HG03066 (cell line): ENCODE data around the gene SYNPO2.
"Not testable (repeated sequence)": the region's sequence is repeated elsewhere in the genome, so short reads cannot be mapped to it uniquely, and the experiment has no call there.

Source experiments
- ATAC-seq: cut with Tn5 transposase; IDR thresholded peaks from one replicate; pipeline ENCODE4 v1.9.1; 2021; ENCODE audit warnings: low read depth; ENCODE audit not compliant: unreplicated experiment

The SYNPO2 gene

GRCh38 chr4:119048446-119048845 is 159.8 kb downstream of the SYNPO2 start:
- no peak for ATAC-seq

- ATAC-seq = no peak
These were observed 160.7 kb downstream of the SYNPO2 start for GRCh38 chr4:119049342-119049741.

DNA sequence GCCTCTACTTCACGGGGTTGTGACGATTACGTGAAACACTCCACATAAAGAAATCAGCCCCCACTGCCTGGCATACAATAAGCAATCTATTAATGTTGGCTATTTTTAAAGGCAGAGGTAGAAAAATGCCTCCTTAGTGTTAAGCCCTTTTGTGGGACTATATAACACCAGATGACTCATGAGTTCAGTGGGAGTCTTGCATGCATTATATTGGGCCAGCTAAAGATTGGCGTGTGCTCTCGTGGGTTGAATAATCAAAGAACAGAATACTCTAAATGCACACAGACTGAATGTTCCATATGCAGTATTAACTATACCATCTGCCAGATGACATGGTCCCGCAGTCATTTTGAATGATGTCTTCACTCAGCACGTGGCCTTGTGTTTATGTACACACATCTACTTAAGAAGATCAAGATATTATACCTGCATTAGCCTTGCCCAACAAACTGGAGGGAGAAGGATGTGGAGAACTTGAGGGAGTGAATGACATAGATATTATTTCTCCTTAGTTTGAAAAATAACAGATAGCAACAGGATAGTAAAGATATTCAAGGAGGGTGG is 162.0 kb downstream of the SYNPO2 start:
- ATAC-seq = no peak

DNA sequence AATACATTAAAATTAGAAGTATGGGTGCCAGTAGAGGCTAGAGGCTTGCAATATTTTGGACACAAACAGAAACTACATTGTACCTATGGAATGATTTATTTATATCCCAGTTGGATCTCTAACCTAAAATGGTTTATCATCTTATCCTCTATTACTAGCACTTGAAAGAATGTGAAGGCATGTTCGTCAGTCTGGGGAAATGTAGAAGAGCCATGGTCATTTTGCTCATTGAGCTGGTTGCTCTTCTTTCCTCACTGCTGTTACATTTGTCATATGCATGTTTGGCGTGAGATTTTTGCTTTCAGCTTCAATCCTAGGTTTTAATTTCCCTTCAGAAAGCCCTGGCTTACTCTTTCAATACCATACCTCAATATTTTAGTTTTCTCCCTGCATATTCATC is 164.6 kb downstream of the SYNPO2 start:
- ATAC-seq = no peak

- ATAC-seq = no peak
These were observed 165.3 kb downstream of the SYNPO2 start for GRCh38 chr4:119053997-119054396.

DNA sequence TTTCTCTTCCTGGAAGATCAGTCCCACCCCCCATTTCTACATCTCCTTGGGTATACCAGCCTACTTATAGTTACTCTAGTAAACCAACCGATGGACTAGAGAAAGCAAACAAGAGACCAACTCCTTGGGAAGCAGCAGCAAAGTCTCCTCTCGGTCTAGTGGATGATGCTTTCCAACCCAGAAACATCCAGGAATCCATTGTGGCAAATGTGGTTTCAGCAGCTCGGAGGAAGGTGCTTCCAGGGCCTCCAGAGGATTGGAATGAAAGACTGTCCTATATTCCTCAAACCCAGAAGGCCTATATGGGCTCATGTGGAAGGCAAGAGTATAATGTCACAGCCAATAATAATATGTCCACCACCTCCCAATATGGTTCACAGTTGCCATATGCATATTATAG is 168.8 kb downstream of the SYNPO2 start:
- no peak for ATAC-seq

DNA sequence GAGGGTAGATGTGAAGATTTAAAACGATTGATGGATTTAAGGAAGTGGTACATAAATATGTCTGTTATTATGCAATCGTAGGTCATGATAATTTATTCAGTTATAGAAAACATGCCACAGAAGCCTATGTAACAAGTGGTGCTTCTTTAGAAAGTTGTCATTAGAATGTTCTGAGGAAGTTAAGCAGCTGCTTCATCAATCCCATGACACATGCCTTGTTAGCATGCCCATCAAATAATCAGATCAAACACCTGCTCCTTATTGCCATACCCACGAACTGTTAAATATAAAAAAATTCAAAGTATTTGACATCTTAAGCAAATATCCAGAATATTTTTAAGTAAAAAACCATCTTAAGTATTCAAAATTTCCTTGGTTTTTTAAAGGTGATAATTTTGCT is 170.6 kb downstream of the SYNPO2 start:
- no peak for ATAC-seq

DNA sequence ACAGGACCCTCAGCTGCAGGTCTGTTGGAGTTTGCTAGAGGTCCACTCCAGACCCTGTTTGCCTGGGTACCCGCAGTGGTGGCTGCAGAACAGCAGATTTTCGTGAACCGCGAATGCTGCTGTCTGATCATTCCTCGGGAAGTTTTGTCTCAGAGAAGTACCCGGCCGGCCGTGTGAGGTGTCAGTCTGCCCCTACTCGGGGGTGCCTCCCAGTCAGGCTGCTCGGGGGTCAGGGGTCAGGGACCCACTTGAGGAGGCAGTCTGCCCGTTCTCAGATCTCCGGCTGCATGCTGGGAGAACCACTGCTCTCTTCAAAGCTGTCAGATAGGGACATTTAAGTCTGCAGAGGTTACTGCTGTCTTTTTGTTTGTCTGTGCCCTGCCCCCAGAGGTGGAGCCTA is 178.5 kb downstream of the SYNPO2 start:
- ATAC-seq = not testable (repeated sequence)

DNA sequence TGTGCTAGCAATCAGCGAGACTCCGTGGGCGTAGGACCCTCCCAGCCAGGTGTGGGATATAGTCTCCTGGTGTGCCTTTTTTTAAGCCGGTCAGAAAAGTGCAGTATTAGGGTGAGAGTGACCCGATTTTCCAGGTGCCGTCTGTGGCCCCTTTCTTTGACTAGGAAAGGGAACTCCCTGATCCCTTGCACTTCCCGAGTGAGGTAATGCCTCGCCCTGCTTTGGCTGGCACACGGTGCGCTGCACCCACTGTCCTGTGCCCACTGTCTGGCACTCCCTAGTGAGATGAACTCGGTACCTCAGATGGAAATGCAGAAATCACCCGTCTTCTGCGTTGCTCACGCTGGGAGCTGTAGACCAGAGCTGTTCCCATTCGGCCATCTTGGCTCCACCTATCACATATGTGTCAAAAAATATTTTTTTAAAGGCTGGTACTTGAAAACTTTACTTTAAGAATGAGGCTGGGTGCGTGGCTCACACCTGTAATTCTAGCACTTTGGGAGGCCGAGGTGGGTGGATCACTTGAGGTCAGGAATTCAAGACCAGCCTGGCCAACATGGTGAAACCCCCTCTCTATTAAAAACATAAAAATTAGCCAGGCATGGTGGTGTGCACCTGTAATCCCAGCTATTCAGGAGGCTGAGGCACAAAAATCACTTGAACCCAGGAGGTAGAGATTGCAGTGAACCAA is 179.2 kb downstream of the SYNPO2 start:
- not testable (repeated sequence) for ATAC-seq

- ATAC-seq = no peak
These were observed 179.9 kb downstream of the SYNPO2 start for GRCh38 chr4:119068529-119068962.

- no peak for ATAC-seq
These were observed 181.6 kb downstream of the SYNPO2 start for GRCh38 chr4:119070301-119070700.

GRCh38 chr4:119080721-119081541 is 192.3 kb downstream of the SYNPO2 start:
- ATAC-seq = no peak

DNA sequence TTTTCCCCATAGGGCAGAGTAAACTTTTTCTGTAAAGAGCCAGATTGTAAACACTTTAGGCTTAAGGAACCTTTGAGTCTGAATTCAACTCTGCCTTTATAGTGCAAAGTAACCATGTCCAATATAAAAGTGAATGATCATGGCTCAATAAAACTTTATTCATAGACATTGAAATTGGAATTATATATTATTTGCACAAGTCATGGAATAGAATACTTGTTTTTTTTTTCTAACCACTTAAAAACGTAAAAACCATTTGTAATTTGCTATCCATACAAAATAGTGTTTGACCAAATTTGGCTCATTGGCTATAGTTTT is 192.8 kb downstream of the SYNPO2 start:
- ATAC-seq = no peak

- no peak for ATAC-seq
These were observed 193.3 kb downstream of the SYNPO2 start for GRCh38 chr4:119081943-119082342.

- ATAC-seq = no peak
These were observed 194.0 kb downstream of the SYNPO2 start for GRCh38 chr4:119082661-119083060.

- no peak for ATAC-seq
These were observed 195.9 kb downstream of the SYNPO2 start for GRCh38 chr4:119084513-119084912.

DNA sequence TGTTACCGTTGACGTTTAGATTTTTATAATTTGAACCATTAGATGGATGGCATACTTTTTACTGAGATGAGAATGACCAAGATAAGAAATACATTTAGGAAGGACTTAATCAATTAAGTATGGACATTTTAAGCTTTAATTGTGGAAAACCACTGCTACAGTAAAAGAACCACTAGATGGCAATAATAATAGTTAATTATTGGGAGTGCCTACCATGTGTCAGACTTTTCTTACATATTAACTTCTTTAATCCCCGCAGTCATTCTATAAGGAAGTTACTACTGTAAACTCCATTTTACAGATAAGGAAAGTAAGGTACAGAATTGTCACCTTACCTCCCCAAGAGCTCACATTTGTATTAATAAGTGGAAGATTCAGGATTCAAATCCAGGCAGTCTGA is 198.5 kb downstream of the SYNPO2 start:
- ATAC-seq = no peak

GRCh38 chr4:119087656-119088055 is 199.0 kb downstream of the SYNPO2 start:
- ATAC-seq = no peak

GRCh38 chr4:119093042-119093827 is 204.6 kb downstream of the SYNPO2 start:
- ATAC-seq = no peak

DNA sequence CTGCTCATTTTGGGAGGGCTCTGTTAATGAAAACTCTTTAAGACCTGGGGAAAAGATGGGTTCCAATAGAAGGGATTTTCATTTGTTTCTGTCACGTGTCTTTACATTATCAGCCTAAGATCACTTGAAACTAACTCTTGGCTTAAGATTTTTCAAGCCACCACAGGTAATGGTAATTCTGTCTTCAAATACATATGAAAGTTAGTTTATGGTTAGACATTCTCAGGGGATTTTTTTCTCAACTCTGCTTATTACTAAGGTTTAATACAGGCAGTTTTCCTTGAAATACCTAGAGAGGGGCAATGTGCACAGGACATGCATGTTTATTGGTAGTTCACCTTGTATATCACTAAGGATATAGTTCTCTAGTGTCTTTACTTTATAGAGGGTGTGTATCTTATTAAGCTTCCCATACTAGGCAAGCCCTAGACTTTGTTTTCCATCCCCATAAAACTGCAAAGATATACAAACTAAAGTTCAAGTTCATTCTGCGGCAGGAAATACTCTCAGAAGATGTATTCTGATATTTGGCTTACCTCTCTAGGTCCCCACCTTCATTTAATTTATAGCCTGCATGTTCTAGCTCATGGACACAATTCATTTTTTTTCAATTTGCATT is 208.7 kb downstream of the SYNPO2 start:
- ATAC-seq = no peak

DNA sequence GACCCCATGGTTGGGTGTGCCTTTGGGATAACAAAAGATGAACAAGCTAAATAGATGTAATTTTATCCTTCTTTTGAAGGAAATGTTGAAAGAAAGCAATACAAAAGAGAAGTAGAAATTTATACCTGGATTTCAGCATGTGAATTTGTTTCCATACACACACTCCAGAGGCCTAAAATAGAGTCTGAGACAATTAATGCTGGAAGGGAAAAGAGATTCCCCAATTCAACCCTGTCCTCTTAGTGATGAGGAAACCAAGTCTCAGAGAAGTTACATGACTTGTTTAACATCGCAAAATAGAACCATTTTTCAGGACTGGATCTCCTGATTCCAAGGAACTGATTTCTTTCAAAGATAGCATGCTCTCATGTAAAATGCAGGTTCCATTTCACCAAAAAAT is 209.7 kb downstream of the SYNPO2 start:
- ATAC-seq = no peak
